ENCODE measurements around the gene SYCP3. TPM values are rescaled to one million over a fixed set of nuclear protein-coding genes. Genes with fewer than 3 reads are reported as not detected.
"Not testable (repeated sequence)": the region's sequence is repeated elsewhere in the genome, so short reads cannot be mapped to it uniquely, and the experiment has no call there.

SYCP3 gene
- polyA plus RNA-seq, 4 donors: 0.37 to 2.0 (median 0.95) TPM

- DNase-seq (ENCODE audit: low read depth in 4 of 4, low spot score in 3 of 4): no peak
These were observed 53.1 kb downstream of the SYCP3 start for GRCh38 chr12:101686176-101686575.

GRCh38 chr12:101685092-101685491 is 54.2 kb downstream of the SYCP3 start:
- no peak for DNase-seq (ENCODE audit: low read depth in 4 of 4, low spot score in 3 of 4)

GRCh38 chr12:101681627-101682026 is 57.6 kb downstream of the SYCP3 start:
- DNase-seq (ENCODE audit: low read depth in 4 of 4, low spot score in 3 of 4): not testable (repeated sequence)

GRCh38 chr12:101680647-101681046 is 58.6 kb downstream of the SYCP3 start:
- no peak for DNase-seq (ENCODE audit: low read depth in 4 of 4, low spot score in 3 of 4)

GRCh38 chr12:101680240-101680639 is 59.0 kb downstream of the SYCP3 start:
- no peak for DNase-seq (ENCODE audit: low read depth in 4 of 4, low spot score in 3 of 4)

Other genes with a start within 250 kb of the SYCP3 start
- gene MYBPC1, start 144.5 kb downstream of the SYCP3 start, polyA plus RNA-seq (ENCODE audit: insufficient read length in 4 of 4): under 1 TPM in 3 of 4 donors, not detected in 1; 0.03 to 0.37 (median 0.15) TPM
- gene CHPT1, start 41.8 kb downstream of the SYCP3 start, polyA plus RNA-seq (ENCODE audit: insufficient read length in 4 of 4): 10 to 100 TPM; 35.5 to 47.5 (median 45.9) TPM
- gene GNPTAB, start 91.5 kb upstream of the SYCP3 start, polyA plus RNA-seq (ENCODE audit: insufficient read length in 4 of 4): 10 to 100 TPM; 30.0 to 37.9 (median 36.2) TPM
- 10 to 100 TPM; 18.0 to 23.4 (median 23.0) TPM for gene DRAM1, start 138.1 kb upstream of the SYCP3 start, polyA plus RNA-seq (ENCODE audit: insufficient read length in 4 of 4)

All from right renal pelvis (tissue), 4 donors.